ENCODE measurements around the gene ZBTB40. TPM values are rescaled to one million over a fixed set of nuclear protein-coding genes. Genes with fewer than 3 reads are reported as not detected.

ZBTB40 gene
- total RNA-seq, 1 experiment from 2014 or later: 11.5 TPM

- no peaks in the 10 kb centered on the region for H3K27me3 Mint-ChIP-seq (ENCODE audit: low read depth)
- peaks cover 27% of the 10 kb centered on the region for H3K9me3 Mint-ChIP-seq
- ChIA-PET POLR2A (no interaction called here), CTCF (no interaction called here)
- H3K27ac Mint-ChIP-seq: no peak overlapping the region
- TF ChIP-seq ZNF512 (CRISPR knock-in tag; IDR thresholded peaks at IDR 0.05; ENCODE audit: borderline replicate concordance): no peak
- ATAC-seq (no peak), DNase-seq (ENCODE audit: low spot score) (no peak)
- peaks cover 3% of the 10 kb centered on the region for H3K4me1 Mint-ChIP-seq
- H3K4me3 Mint-ChIP-seq: no peak overlapping the region
- peaks cover 26% of the 10 kb centered on the region for H3K36me3 Mint-ChIP-seq
These were observed 14.7 kb upstream of the ZBTB40 start for GRCh38 chr1:22436948-22437347.

DNA sequence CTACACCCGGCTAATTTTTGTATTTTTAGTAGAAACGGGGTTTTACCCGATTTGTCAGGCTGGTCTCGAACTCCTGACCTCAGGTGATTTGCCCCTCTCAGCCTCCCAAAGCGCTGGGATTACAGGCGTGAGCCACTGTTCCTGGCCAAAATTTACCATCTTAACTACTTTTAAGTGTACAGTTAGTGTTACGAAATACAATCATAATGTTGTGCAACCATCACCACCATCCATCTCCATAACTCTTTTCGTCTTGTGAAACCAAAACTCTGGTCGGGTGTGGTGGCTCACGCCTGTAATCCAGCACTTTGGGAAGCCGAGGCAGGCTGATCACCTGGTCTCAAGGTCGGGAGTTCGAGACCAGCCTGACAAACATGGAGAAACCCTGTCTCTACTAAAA is 14.1 kb upstream of the ZBTB40 start:
- ATAC-seq (no peak), DNase-seq (ENCODE audit: low spot score) (no peak)
- ChIA-PET CTCF (no interaction called here), POLR2A (no interaction called here)
- TF ChIP-seq ZNF396 (CRISPR knock-in tag; IDR thresholded peaks at IDR 0.05; ENCODE audit: borderline replicate concordance): no peak
- no peak for TF ChIP-seq NFE2L1 (CRISPR knock-in tag; IDR thresholded peaks at IDR 0.05)
- peaks cover 9% of the 10 kb centered on the region for H3K4me1 Mint-ChIP-seq
- H3K4me3 Mint-ChIP-seq: no peak overlapping the region
- no peak overlapping the region for H3K27ac Mint-ChIP-seq
- peaks cover 26% of the 10 kb centered on the region for H3K36me3 Mint-ChIP-seq
- peaks cover 27% of the 10 kb centered on the region for H3K9me3 Mint-ChIP-seq
- H3K27me3 Mint-ChIP-seq (ENCODE audit: low read depth): no peaks in the 10 kb centered on the region

DNA sequence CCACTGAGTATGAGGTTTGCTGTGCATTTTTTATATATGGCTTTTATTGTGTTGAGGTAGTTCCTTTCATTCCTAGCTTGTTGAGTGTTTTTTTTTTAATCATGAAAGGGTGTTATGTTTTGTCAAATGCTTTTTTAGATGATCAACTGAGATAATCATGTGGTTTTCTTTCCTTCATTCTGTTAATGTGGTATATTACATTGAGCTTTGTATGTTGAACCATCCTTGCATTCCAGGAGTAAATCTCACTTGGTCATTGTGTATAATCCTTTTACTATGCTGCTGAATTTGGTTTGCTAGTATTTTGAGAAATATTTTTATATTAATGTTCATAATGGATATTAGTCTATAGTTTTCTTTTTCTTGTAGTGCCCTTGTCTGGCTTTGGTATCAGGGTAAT is 11.1 kb upstream of the ZBTB40 start:
- Mint-ChIP-seq H3K36me3 (peaks cover 33% of the 10 kb centered on the region), H3K4me3 (no peak overlapping the region), H3K27me3 (ENCODE audit: low read depth) (peaks cover 3% of the 10 kb centered on the region; the same call in 1 of the 2 replicates), H3K27ac (no peak overlapping the region), H3K4me1 (peaks cover 30% of the 10 kb centered on the region), H3K9me3 (peaks cover 36% of the 10 kb centered on the region)
- DNase-seq (ENCODE audit: low spot score): no peak
- TF ChIP-seq GRHL2 (CRISPR knock-in tag; IDR thresholded peaks at IDR 0.05; ENCODE audit: insufficient replicate concordance, severe bottlenecking) (no peak), AFF4 (CRISPR knock-in tag; IDR thresholded peaks at IDR 0.05; ENCODE audit: borderline replicate concordance) (no peak), SOX15 (CRISPR knock-in tag; IDR thresholded peaks at IDR 0.05) (no peak), FOXK1 (CRISPR knock-in tag; IDR thresholded peaks at IDR 0.05) (no peak), ESRRA (CRISPR knock-in tag; IDR thresholded peaks at IDR 0.05; ENCODE audit: borderline replicate concordance) (no peak), TP53 (CRISPR knock-in tag; IDR thresholded peaks at IDR 0.05) (no peak), ZNF219 (CRISPR knock-in tag; IDR thresholded peaks at IDR 0.05; ENCODE audit: borderline replicate concordance) (no peak), IRF2 (CRISPR knock-in tag; IDR thresholded peaks at IDR 0.05; ENCODE audit: borderline replicate concordance, low read depth) (no peak), ZMAT4 (CRISPR knock-in tag; IDR thresholded peaks at IDR 0.05) (no peak), FOXJ3 (CRISPR knock-in tag; IDR thresholded peaks at IDR 0.05; ENCODE audit: borderline replicate concordance) (no peak), SP1 (CRISPR knock-in tag; conservative IDR thresholded peaks at IDR 0.05) (no peak), JUN (CRISPR knock-in tag; IDR thresholded peaks at IDR 0.05) (no peak)
- TF ChIP-seq, protein P1, sequence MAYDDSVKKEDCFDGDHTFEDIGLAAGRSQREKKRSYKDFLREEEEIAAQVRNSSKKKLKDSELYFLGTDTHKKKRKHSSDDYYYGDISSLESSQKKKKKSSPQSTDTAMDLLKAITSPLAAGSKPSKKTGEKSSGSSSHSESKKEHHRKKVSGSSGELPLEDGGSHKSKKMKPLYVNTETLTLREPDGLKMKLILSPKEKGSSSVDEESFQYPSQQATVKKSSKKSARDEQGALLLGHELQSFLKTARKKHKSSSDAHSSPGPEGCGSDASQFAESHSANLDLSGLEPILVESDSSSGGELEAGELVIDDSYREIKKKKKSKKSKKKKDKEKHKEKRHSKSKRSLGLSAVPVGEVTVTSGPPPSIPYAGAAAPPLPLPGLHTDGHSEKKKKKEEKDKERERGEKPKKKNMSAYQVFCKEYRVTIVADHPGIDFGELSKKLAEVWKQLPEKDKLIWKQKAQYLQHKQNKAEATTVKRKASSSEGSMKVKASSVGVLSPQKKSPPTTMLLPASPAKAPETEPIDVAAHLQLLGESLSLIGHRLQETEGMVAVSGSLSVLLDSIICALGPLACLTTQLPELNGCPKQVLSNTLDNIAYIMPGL (CRISPR knock-in tag; IDR thresholded peaks at IDR 0.05): no peak
- POLR2A ChIA-PET: no interaction called here
- CTCF ChIA-PET: interaction anchor here (0.7 kb wide), 1 partner anchor 202 kb away, joined by 5 read pairs; no protein-coding TSS in a partner anchor
- no peak for ATAC-seq
